Kidney capillary endothelial cell (primary cell): ENCODE data around the gene DNAJC15.

Experiments used
- DNase-seq: peaks from one replicate; pipeline ENCODE4 v3.0.0-alpha.2; 2018; ENCODE audit warnings: low spot score

DNAJC15 gene

GRCh38 chr13:43085545-43085944 is 62.2 kb downstream of the DNAJC15 start:
- DNase-seq = peak; percentile 53

- DNase-seq = no peak
These were observed 62.8 kb downstream of the DNAJC15 start for GRCh38 chr13:43086181-43086580.

- no peak for DNase-seq
These were observed 64.7 kb downstream of the DNAJC15 start for GRCh38 chr13:43088093-43088511.

GRCh38 chr13:43089912-43090498 is 66.6 kb downstream of the DNAJC15 start:
- no peak for DNase-seq

GRCh38 chr13:43094901-43095300 is 71.5 kb downstream of the DNAJC15 start:
- DNase-seq = no peak

- DNase-seq = no peak
These were observed 72.7 kb downstream of the DNAJC15 start for GRCh38 chr13:43095771-43096719.

- no peak for DNase-seq
These were observed 77.3 kb downstream of the DNAJC15 start for GRCh38 chr13:43100667-43101066.

GRCh38 chr13:43102304-43102703 is 78.9 kb downstream of the DNAJC15 start:
- DNase-seq = no peak

GRCh38 chr13:43107780-43108179 is 84.4 kb downstream of the DNAJC15 start:
- no peak for DNase-seq

- no peak for DNase-seq
These were observed 86.7 kb downstream of the DNAJC15 start for GRCh38 chr13:43110036-43110435.

GRCh38 chr13:43110658-43111057 is 87.3 kb downstream of the DNAJC15 start:
- no peak for DNase-seq

GRCh38 chr13:43111559-43112400 is 88.4 kb downstream of the DNAJC15 start:
- no peak for DNase-seq

- DNase-seq = no peak
These were observed 90.2 kb downstream of the DNAJC15 start for GRCh38 chr13:43113603-43114002.

GRCh38 chr13:43114504-43114903 is 91.1 kb downstream of the DNAJC15 start:
- no peak for DNase-seq

- DNase-seq = no peak
These were observed 91.8 kb downstream of the DNAJC15 start for GRCh38 chr13:43115141-43115540.

- DNase-seq = no peak
These were observed 92.9 kb downstream of the DNAJC15 start for GRCh38 chr13:43116242-43116641.

GRCh38 chr13:43118521-43118920 is 95.1 kb downstream of the DNAJC15 start:
- no peak for DNase-seq

GRCh38 chr13:43119206-43119605 is 95.8 kb downstream of the DNAJC15 start:
- DNase-seq = no peak

GRCh38 chr13:43122791-43123190 is 99.4 kb downstream of the DNAJC15 start:
- DNase-seq = no peak

- peak; percentile 32 for DNase-seq
These were observed 100.5 kb downstream of the DNAJC15 start for GRCh38 chr13:43123856-43124255.

- DNase-seq = no peak
These were observed 101.1 kb downstream of the DNAJC15 start for GRCh38 chr13:43124490-43124889.

GRCh38 chr13:43126420-43126819 is 103.0 kb downstream of the DNAJC15 start:
- no peak for DNase-seq
